DMS53 (cell line): ENCODE results near the gene SHMT1.
"Not testable (repeated sequence)": the region's sequence is repeated elsewhere in the genome, so short reads cannot be mapped to it uniquely, and the experiment has no call there.

Experiments
- DNase-seq: peaks from one replicate; lab custom pipeline; 2025; lab: John Stamatoyannopoulos, UW

Gene SHMT1

GRCh38 chr17:18324140-18325050, 39.0 kb downstream of the SHMT1 start:
- DNase-seq: peak; percentile 12

GRCh38 chr17:18323507-18324139, 39.7 kb downstream of the SHMT1 start:
- no peak for DNase-seq

GRCh38 chr17:18323007-18323406, 40.3 kb downstream of the SHMT1 start:
- DNase-seq: no peak

GRCh38 chr17:18322522-18322921, 40.8 kb downstream of the SHMT1 start:
- DNase-seq: no peak

GRCh38 chr17:18321309-18321708, 42.0 kb downstream of the SHMT1 start:
- DNase-seq: no peak

- no peak for DNase-seq
Observed at GRCh38 chr17:18320301-18320700, 43.0 kb downstream of the SHMT1 start.

GRCh38 chr17:18319604-18320256, 43.6 kb downstream of the SHMT1 start:
- peak; percentile 32 for DNase-seq

GRCh38 chr17:18318771-18319450, 44.4 kb downstream of the SHMT1 start:
- no peak for DNase-seq

GRCh38 chr17:18318117-18318516, 45.2 kb downstream of the SHMT1 start:
- DNase-seq: no peak

- DNase-seq: no peak
Observed at GRCh38 chr17:18315961-18316360, 47.4 kb downstream of the SHMT1 start.

GRCh38 chr17:18315562-18315922, 47.8 kb downstream of the SHMT1 start:
- no peak for DNase-seq

GRCh38 chr17:18314731-18315561, 48.4 kb downstream of the SHMT1 start, which contains the start of the genes SMCR8 and TOP3A:
SMCR8 (plus strand) TSS chr17:18315293; CDS start chr17:18315790, 497 bp downstream.
TOP3A (minus strand) TSS chr17:18314994; CDS start chr17:18314778, 216 bp downstream.
- peak; percentile 98 for DNase-seq

- DNase-seq: peak; percentile 39
Observed at GRCh38 chr17:18314059-18314730, 49.2 kb downstream of the SHMT1 start.

GRCh38 chr17:18309202-18309601, 54.1 kb downstream of the SHMT1 start:
- DNase-seq: no peak

- not testable (repeated sequence) for DNase-seq
Observed at GRCh38 chr17:18303206-18303605, 60.1 kb downstream of the SHMT1 start.

GRCh38 chr17:18300725-18301480, 62.4 kb downstream of the SHMT1 start:
- DNase-seq: no peak

- not testable (repeated sequence) for DNase-seq
Observed at GRCh38 chr17:18298061-18298460, 65.3 kb downstream of the SHMT1 start.

- DNase-seq: no peak
Observed at GRCh38 chr17:18291718-18292540, 71.4 kb downstream of the SHMT1 start.

- DNase-seq: no peak
Observed at GRCh38 chr17:18285296-18285695, 78.1 kb downstream of the SHMT1 start.
